ENCODE data around the gene ATXN7L1.
"Not testable (repeated sequence)": the region's sequence is repeated elsewhere in the genome, so short reads cannot be mapped to it uniquely, and the experiment has no call there.

ATXN7L1 gene

GRCh38 chr7:105703207-105703930, 173.0 kb downstream of the ATXN7L1 start:
- no peak for DNase-seq (ENCODE audit: low spot score)

- no peak for DNase-seq (ENCODE audit: low spot score)
Observed at GRCh38 chr7:105699568-105700236, 176.7 kb downstream of the ATXN7L1 start.

- no peak for DNase-seq (ENCODE audit: low spot score)
Observed at GRCh38 chr7:105698531-105698930, 177.9 kb downstream of the ATXN7L1 start.

GRCh38 chr7:105697753-105698152, 178.6 kb downstream of the ATXN7L1 start:
- no peak for DNase-seq (ENCODE audit: low spot score)

- not testable (repeated sequence) for DNase-seq (ENCODE audit: low spot score)
Observed at GRCh38 chr7:105697169-105697568, 179.2 kb downstream of the ATXN7L1 start.

- DNase-seq (ENCODE audit: low spot score): no peak
Observed at GRCh38 chr7:105693576-105693975, 182.8 kb downstream of the ATXN7L1 start.

GRCh38 chr7:105691680-105692564, 184.5 kb downstream of the ATXN7L1 start:
- peak; percentile 47 for DNase-seq (ENCODE audit: low spot score)

GRCh38 chr7:105691082-105691679, 185.2 kb downstream of the ATXN7L1 start:
- DNase-seq (ENCODE audit: low spot score): no peak

GRCh38 chr7:105690325-105690945, 186.0 kb downstream of the ATXN7L1 start:
- no peak for DNase-seq (ENCODE audit: low spot score)

GRCh38 chr7:105689067-105689819, 187.2 kb downstream of the ATXN7L1 start:
- no peak for DNase-seq (ENCODE audit: low spot score)

- DNase-seq (ENCODE audit: low spot score): no peak
Observed at GRCh38 chr7:105688617-105689016, 187.8 kb downstream of the ATXN7L1 start.

GRCh38 chr7:105685161-105685560, 191.2 kb downstream of the ATXN7L1 start:
- no peak for DNase-seq (ENCODE audit: low spot score)

GRCh38 chr7:105682341-105683060, 193.9 kb downstream of the ATXN7L1 start:
- no peak for DNase-seq (ENCODE audit: low spot score)

GRCh38 chr7:105680505-105681187, 195.8 kb downstream of the ATXN7L1 start:
- DNase-seq (ENCODE audit: low spot score): no peak

- peak; percentile 56 for DNase-seq (ENCODE audit: low spot score)
Observed at GRCh38 chr7:105678811-105679495, 197.4 kb downstream of the ATXN7L1 start.

- no peak for DNase-seq (ENCODE audit: low spot score)
Observed at GRCh38 chr7:105677817-105678573, 198.4 kb downstream of the ATXN7L1 start.

GRCh38 chr7:105677410-105677730, 199.0 kb downstream of the ATXN7L1 start:
- no peak for DNase-seq (ENCODE audit: low spot score)

- no peak for DNase-seq (ENCODE audit: low spot score)
Observed at GRCh38 chr7:105675934-105676371, 200.4 kb downstream of the ATXN7L1 start.
